ENCODE results near the gene PLXDC2. TPM values are rescaled to one million over a fixed set of nuclear protein-coding genes. Genes with fewer than 3 reads are reported as not detected.
A peak's percentile ranks its signal among the peaks of the same experiment; 100 is the strongest.

PLXDC2 gene
- total RNA-seq, 1 donor from 2014 or later = 0.86 TPM

DNA sequence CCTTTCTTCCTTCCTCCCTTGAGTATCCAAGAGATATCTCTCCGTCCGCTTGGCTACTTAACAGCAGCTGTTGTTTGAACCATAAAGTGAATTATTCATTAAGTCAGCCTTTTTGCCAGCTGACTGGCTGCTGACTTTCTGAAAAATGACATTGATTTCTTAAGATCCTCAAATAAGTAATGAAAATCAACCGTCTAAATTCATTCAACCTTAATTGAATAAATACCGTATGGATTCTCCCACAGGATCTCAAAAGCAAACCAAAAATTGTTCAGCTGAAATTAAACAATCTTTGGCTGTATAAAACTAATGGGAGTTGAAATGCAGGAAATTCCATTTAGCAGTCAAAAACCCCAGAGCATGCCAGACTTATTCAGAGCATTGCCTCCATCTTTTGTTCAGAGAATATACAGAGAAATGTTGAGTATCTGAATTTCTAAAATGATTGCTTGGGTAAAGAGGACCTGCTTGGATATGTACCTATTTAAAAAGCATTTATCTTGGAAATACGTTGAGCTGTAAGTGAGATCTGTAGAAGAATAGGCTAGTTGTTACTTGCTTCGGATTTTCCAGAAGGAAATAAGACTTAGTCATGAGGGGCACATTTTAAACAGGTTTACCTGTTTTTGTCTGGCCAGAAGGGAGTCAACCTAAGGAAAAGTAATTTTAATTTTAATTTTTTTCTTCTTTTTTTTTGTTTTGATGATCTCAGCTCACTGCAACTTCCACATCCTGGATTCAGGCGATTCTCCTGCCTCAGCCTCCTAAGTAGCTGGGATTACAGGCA is 136.2 kb downstream of the PLXDC2 start:
- TF ChIP-seq, protein P1, sequence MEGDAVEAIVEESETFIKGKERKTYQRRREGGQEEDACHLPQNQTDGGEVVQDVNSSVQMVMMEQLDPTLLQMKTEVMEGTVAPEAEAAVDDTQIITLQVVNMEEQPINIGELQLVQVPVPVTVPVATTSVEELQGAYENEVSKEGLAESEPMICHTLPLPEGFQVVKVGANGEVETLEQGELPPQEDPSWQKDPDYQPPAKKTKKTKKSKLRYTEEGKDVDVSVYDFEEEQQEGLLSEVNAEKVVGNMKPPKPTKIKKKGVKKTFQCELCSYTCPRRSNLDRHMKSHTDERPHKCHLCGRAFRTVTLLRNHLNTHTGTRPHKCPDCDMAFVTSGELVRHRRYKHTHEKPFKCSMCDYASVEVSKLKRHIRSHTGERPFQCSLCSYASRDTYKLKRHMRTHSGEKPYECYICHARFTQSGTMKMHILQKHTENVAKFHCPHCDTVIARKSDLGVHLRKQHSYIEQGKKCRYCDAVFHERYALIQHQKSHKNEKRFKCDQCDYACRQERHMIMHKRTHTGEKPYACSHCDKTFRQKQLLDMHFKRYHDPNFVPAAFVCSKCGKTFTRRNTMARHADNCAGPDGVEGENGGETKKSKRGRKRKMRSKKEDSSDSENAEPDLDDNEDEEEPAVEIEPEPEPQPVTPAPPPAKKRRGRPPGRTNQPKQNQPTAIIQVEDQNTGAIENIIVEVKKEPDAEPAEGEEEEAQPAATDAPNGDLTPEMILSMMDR (conservative IDR thresholded peaks at IDR 0.05; ENCODE audit: low read depth, low read length) = no peak
- no peak for DNase-seq (ENCODE audit: low read depth)
- H3K4me3 ChIP-seq (ENCODE audit: low read depth, low read length) = no peak overlapping the region

DNA sequence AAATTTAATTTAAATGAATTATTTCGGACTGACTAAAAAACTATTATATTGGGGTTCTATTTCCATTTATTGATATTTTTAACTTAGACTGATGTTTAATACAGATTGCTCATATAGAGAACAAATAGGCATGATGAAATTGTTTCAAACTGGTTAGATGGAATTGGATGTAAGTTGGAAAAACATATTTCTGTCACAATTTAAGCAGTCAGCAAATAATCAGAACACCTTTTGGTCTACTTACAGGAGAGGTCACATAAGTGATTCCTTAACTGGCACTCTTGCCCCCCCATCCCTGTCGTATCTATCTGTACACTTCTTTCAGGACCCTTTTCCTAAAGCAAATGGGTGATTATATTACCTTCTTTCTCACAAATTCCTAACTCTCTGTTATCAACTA is 138.4 kb downstream of the PLXDC2 start:
- H3K4me3 ChIP-seq (ENCODE audit: low read depth, low read length) = no peak overlapping the region
- TF ChIP-seq, protein P1 (conservative IDR thresholded peaks at IDR 0.05; ENCODE audit: low read depth, low read length) = no peak
- no peak for DNase-seq (ENCODE audit: low read depth)

DNA sequence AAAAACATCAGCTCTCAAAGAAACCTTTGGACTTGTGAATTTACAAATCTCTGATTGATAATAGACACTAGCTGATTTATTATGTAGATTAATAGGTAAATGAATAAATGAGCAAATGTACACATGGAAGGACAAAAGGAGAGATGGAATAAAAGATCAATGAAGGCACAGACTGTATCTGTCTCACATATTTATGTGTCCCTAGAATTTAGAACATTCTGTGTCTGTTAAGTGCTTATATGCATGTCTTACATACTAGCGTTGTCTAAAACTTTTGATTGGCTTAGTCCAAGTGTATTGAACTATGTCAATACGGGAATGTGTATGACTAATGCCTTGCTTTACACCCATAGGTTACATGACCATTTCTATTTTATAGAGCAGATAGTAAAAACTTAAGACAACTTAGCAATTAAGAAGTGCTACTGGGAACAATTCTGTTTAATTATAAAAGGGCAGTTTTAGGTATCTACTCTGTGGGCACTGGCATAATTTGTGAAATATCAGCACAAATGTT is 140.3 kb downstream of the PLXDC2 start:
- no peak for DNase-seq (ENCODE audit: low read depth)
- TF ChIP-seq, protein P1 (conservative IDR thresholded peaks at IDR 0.05; ENCODE audit: low read depth, low read length) = no peak
- no peak overlapping the region for H3K4me3 ChIP-seq (ENCODE audit: low read depth, low read length)

DNA sequence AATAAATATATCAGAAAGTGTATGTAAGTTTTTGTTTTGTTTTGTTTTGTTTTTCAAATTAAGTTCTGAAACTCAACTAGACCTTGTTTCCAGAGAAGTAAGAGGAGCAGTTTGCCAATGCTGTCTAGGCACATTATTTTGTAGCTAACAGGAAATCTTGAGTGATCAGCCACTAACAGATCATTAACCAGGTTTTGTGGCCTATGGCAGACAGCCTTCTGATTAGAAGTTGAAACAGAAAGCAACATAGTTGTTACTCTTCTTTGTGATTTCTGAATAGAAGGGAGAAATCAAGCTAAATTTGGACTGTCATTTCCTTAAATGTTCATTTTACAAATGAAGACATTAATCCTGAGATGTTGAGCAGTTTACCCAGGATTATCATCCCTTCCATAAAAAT is 142.6 kb downstream of the PLXDC2 start:
- TF ChIP-seq, protein P1 (conservative IDR thresholded peaks at IDR 0.05; ENCODE audit: low read depth, low read length) = no peak
- H3K4me3 ChIP-seq (ENCODE audit: low read depth, low read length) = no peak overlapping the region
- peak; percentile 39 for DNase-seq (ENCODE audit: low read depth)

DNA sequence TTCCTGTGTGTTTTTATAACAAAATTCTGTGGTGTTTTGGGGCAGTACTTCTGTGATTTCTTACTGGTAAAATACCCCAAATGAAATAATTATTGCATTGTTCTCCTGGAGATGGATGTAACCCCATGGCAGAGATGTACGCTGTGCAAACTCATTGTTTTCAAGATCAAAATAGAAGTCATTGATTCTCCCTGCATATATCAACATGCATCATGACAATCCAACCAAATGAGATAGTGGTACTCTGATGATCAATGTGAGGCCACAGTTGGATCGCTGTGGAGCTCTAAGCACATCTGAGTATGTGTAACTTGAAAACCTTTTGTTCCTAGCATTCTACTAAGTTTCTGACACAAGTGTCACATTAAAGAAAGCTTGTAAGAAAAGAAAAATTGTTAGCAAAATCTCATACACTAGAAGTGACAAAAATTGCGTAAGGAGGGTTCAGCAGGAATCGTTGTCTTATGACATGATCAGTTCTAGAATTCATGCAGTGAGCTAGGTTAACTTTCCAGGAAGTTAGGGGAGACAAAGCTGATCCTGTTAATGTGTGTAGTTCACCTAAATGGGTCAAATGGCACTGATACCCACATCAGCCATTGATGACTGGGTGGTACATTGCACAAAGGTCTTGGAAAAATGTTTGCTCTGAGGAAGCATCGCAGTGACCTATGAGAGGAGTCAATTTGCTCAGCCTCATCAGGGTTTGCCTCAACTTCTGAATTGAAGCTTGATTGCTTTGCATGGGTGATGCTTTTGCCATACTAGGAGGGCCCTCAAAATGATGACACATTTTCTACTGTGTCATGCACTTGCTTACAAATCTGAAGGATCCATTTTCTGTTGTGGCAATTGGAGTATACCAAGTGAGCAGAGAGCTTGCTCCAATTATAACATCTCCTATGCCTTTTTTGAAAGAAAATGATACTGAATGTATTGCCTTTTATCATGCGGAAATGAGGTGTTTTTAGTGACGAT is 145.1 kb downstream of the PLXDC2 start:
- H3K4me3 ChIP-seq (ENCODE audit: low read depth, low read length) = no peak overlapping the region
- TF ChIP-seq, protein P1 (conservative IDR thresholded peaks at IDR 0.05; ENCODE audit: low read depth, low read length) = no peak
- DNase-seq (ENCODE audit: low read depth) = no peak

DNA sequence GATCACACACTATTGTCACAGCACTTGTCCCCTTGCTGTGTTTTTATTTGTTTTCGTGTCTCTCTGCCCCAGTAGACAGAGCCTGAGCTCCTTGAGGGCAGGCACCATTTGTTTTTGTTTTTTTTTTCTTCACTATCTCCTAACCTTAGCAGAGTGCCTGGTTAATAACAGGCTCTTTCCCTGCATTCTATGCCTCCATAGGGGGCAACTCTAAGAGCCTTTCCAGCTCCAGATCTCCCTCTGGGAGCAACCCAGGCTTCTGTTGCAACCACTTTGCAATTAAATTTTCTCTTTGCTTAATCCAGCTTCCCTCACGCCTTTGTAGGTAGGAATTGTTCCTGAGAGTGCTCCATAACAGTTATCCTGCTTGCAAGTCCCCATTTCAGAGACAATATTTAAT is 148.4 kb downstream of the PLXDC2 start:
- DNase-seq (ENCODE audit: low read depth) = no peak
- no peak overlapping the region for H3K4me3 ChIP-seq (ENCODE audit: low read depth, low read length)
- TF ChIP-seq, protein P1 (conservative IDR thresholded peaks at IDR 0.05; ENCODE audit: low read depth, low read length) = no peak

All from epithelial cell of proximal tubule (primary cell).